HepG2 (cell line): ENCODE data around the gene EMILIN3. TPM values are rescaled to one million over a fixed set of nuclear protein-coding genes. Genes with fewer than 3 reads are reported as not detected.

Experiments used
- ARNTL ChIP-seq: sonication (generic); formaldehyde crosslinking; IDR thresholded peaks from 2 replicates; pipeline ENCODE4 v1.4.0; 2020; ENCODE audit warnings: mild to moderate bottlenecking, missing genetic modification reagents
- CCAR2 ChIP-seq: fragments of 200-400 bp; formaldehyde crosslinking; optimal IDR thresholded peaks from 2 replicates; pipeline ENCODE3; 2018; ENCODE audit warnings: low read depth, mild to moderate bottlenecking, low read length, moderate library complexity
- CREM ChIP-seq, 2 experiments: sonication (generic) in 1 of 2; formaldehyde crosslinking in 1 of 2; IDR thresholded peaks; 2 replicates each; pipeline versions ENCODE4 v1.4.0 to v1.6.1; 2016 to 2020; ENCODE audit warnings: antibody characterized with exemption in 1 of 2, mild to moderate bottlenecking in 1 of 2, missing genetic modification reagents in 1 of 2
- DNMT1 ChIP-seq: sonication (generic); formaldehyde crosslinking; IDR thresholded peaks from 2 replicates; pipeline ENCODE4 v1.5.1; 2020; ENCODE audit warnings: mild to moderate bottlenecking, missing genetic modification reagents
- FOXO1 ChIP-seq: sonication (generic); formaldehyde crosslinking; IDR thresholded peaks from 2 replicates; pipeline ENCODE4 v1.4.0; 2020; ENCODE audit warnings: missing genetic modification reagents
- GABPB1 ChIP-seq: IDR thresholded peaks from 2 replicates; pipeline ENCODE4 v1.6.1; 2016; ENCODE audit warnings: mild to moderate bottlenecking, missing genetic modification reagents, moderate library complexity, missing compliant biosample characterization
- HCFC1 ChIP-seq: fragments of 150-350 bp; IDR thresholded peaks from 2 replicates; pipeline ENCODE4 v1.6.1; 2014; ENCODE audit warnings: low read depth, low read length
- HNF1B ChIP-seq: sonication (generic); formaldehyde crosslinking; IDR thresholded peaks from 2 replicates; pipeline ENCODE4 v1.5.1; 2020; ENCODE audit warnings: mild to moderate bottlenecking, moderate library complexity, missing genetic modification reagents
- HOXA3 ChIP-seq: sonication (generic); formaldehyde crosslinking; IDR thresholded peaks from 2 replicates; pipeline ENCODE4 v1.5.0; 2020; ENCODE audit warnings: missing genetic modification reagents
- JUN ChIP-seq: sonication (generic); formaldehyde crosslinking; IDR thresholded peaks from 2 replicates; pipeline ENCODE4 v1.4.0; 2020; ENCODE audit warnings: mild to moderate bottlenecking, missing genetic modification reagents
- KLF12 ChIP-seq: sonication (generic); formaldehyde crosslinking; IDR thresholded peaks from 2 replicates; pipeline ENCODE4 v1.4.0; 2020; ENCODE audit warnings: missing genetic modification reagents, borderline replicate concordance
- KLF6 ChIP-seq: IDR thresholded peaks from 2 replicates; pipeline ENCODE4 v1.8.0; 2016; ENCODE audit warnings: missing biosample characterization, missing genetic modification reagents
- RELA ChIP-seq: sonication (generic); formaldehyde crosslinking; IDR thresholded peaks from 2 replicates; pipeline ENCODE4 v1.4.0; 2020; ENCODE audit warnings: missing genetic modification reagents
- SMAD3 ChIP-seq: sonication (generic); formaldehyde crosslinking; IDR thresholded peaks from 2 replicates; pipeline ENCODE4 v1.4.0; 2020; ENCODE audit warnings: missing genetic modification reagents
- TMF1 ChIP-seq: sonication (generic); formaldehyde crosslinking; IDR thresholded peaks from 2 replicates; pipeline ENCODE4 v1.8.1; 2022; ENCODE audit warnings: low read depth, missing genetic modification reagents
- ZNF180 ChIP-seq: sonication (generic); formaldehyde crosslinking; IDR thresholded peaks from 2 replicates; pipeline ENCODE4 v1.4.0; 2020; ENCODE audit warnings: low read depth, missing genetic modification reagents, borderline replicate concordance
- ZNF225 ChIP-seq: sonication (generic); formaldehyde crosslinking; IDR thresholded peaks from 2 replicates; pipeline ENCODE4 v1.4.0; 2020; ENCODE audit warnings: mild to moderate bottlenecking, missing genetic modification reagents
- ZNF292 ChIP-seq: sonication (generic); formaldehyde crosslinking; IDR thresholded peaks from 2 replicates; pipeline ENCODE4 v1.8.1; 2022; ENCODE audit warnings: mild to moderate bottlenecking, low read depth, missing genetic modification reagents, borderline replicate concordance
- ZNF329 ChIP-seq: sonication (generic); formaldehyde crosslinking; IDR thresholded peaks from 2 replicates; pipeline ENCODE4 v1.9.0; 2021; ENCODE audit warnings: low read depth, mild to moderate bottlenecking, missing genetic modification reagents
- ZNF337 ChIP-seq: sonication (generic); formaldehyde crosslinking; IDR thresholded peaks from 2 replicates; pipeline ENCODE4 v1.5.1; 2020; ENCODE audit warnings: missing genetic modification reagents, low read depth, mild to moderate bottlenecking, borderline replicate concordance
- ZNF513 ChIP-seq: sonication (generic); formaldehyde crosslinking; conservative IDR thresholded peaks from 2 replicates; pipeline ENCODE4 v1.5.0; 2020; ENCODE audit warnings: missing genetic modification reagents
- ZXDC ChIP-seq: sonication (generic); formaldehyde crosslinking; IDR thresholded peaks from 2 replicates; pipeline ENCODE4 v1.5.0; 2020; ENCODE audit warnings: mild to moderate bottlenecking, missing genetic modification reagents
- polyA plus RNA-seq, 8 experiments: library from polyadenylated mRNA; depleted of rRNA in 3 of 8; stranded (reverse) in 7 of 8; unstranded in 1 of 8; fragments of >200 nt; fragmentation: Illumina TruSeq in 4 of 8; extraction: Trizol in 4 of 8; gene quantifications; 2 replicates each; pipeline versions ENCODE4 v1.2.1 to v1.2.3, GENCODE V29; 2011 to 2016; ENCODE audit warnings: low read depth in 4 of 8, missing spikeins in 1 of 8, mixed read lengths in 1 of 8; ENCODE audit not compliant: insufficient read depth in 1 of 8
- total RNA-seq, 5 experiments: library from RNA; depleted of rRNA; stranded (reverse); fragments of >200 nt; fragmentation: Illumina TruSeq; extraction: Trizol; gene quantifications; 2 replicates each; pipeline ENCODE4 v1.2.3, GENCODE V29; 2016; ENCODE audit warnings: low read depth in 1 of 5

Gene EMILIN3
- total and polyA plus RNA-seq, 2 of the 13 experiments (the other 11 are each of a cell fraction or from before 2014, with no cell fraction given): 0.25 to 0.29 TPM

- peak; percentile 29 for TF ChIP-seq ARNTL (CRISPR knock-in tag)
- no peak for TF ChIP-seq FOXO1 (CRISPR knock-in tag)
- no peak; the same call in 1 of the 2 replicates for TF ChIP-seq DNMT1 (CRISPR knock-in tag)
- no peak; the same call in 1 of the 2 replicates for TF ChIP-seq JUN (CRISPR knock-in tag)
- no peak for TF ChIP-seq HCFC1
- no peak for TF ChIP-seq RELA (CRISPR knock-in tag)
- no peak for TF ChIP-seq TMF1 (CRISPR knock-in tag)
- no peak for TF ChIP-seq ZNF337 (CRISPR knock-in tag)
- peak; percentile 11; the same call in 1 of the 2 replicates for TF ChIP-seq ZNF225 (CRISPR knock-in tag)
- 0 out of 2 replicates have a peak, but pooled peaks have one; percentile 10 for TF ChIP-seq KLF6 (CRISPR knock-in tag)
- no peak for TF ChIP-seq CCAR2
- no peak; the same call in 1 of the 2 replicates for TF ChIP-seq ZNF329 (CRISPR knock-in tag)
- TF ChIP-seq ZXDC (CRISPR knock-in tag): no peak
- no peak; the same call in 1 of the 2 replicates for TF ChIP-seq CREM (IDR thresholded peaks at IDR 0.05)
- no peak for TF ChIP-seq CREM (CRISPR knock-in tag; IDR thresholded peaks at IDR 0.05)
- TF ChIP-seq HNF1B (CRISPR knock-in tag): no peak; the same call in 1 of the 2 replicates
- peak; percentile 72 for TF ChIP-seq GABPB1 (CRISPR knock-in tag)
- no peak for TF ChIP-seq ZNF180 (CRISPR knock-in tag)
- TF ChIP-seq HOXA3 (CRISPR knock-in tag): no peak; the same call in 1 of the 2 replicates
- peak; percentile 67; the same call in 1 of the 2 replicates for TF ChIP-seq KLF12
- peak; percentile 63 for TF ChIP-seq SMAD3
- peak; percentile 19 for TF ChIP-seq ZNF292
- no peak for TF ChIP-seq ZNF513 (CRISPR knock-in tag)
Measured at GRCh38 chr20:41340327-41341055, 26.1 kb downstream of the EMILIN3 start, which contains the start of gene LPIN3 (continued).
